Fibroblast of lung (primary cell): ENCODE results near the gene IVD. TPM values are rescaled to one million over a fixed set of nuclear protein-coding genes. Genes with fewer than 3 reads are reported as not detected.
A peak's percentile ranks its signal among the peaks of the same experiment; 100 is the strongest.

ENCODE experiments used
- DNase-seq, 2 donors: peaks; one replicate each; pipeline versions ENCODE4 v3.0.0 to v3.0.0-alpha.2; 2010; ENCODE audit warnings: low read depth in 2 of 2
- H2AFZ ChIP-seq: 2 replicates; pipeline ENCODE4 v1.5.1; 2012; ENCODE audit warnings: low read length, control low read depth, inconsistent platforms
- H3K27ac ChIP-seq: 2 replicates; pipeline ENCODE4 v1.5.1; 2011; ENCODE audit warnings: low read length, control low read depth; ENCODE audit not compliant: insufficient read depth
- H3K27me3 ChIP-seq: 2 replicates; pipeline ENCODE4 v1.5.1; 2011; ENCODE audit warnings: mild to moderate bottlenecking, low read length; ENCODE audit not compliant: control insufficient read depth, insufficient read depth
- H3K36me3 ChIP-seq: 2 replicates; pipeline ENCODE4 v1.5.1; 2011; ENCODE audit warnings: low read length; ENCODE audit not compliant: control insufficient read depth, insufficient read depth
- H3K4me1 ChIP-seq: 2 replicates; pipeline ENCODE4 v1.5.1; 2011; ENCODE audit warnings: low read length; ENCODE audit not compliant: control insufficient read depth, insufficient read depth; ENCODE audit errors: extremely low read depth
- H3K4me2 ChIP-seq: 2 replicates; pipeline ENCODE4 v1.5.1; 2011; ENCODE audit warnings: low read length, control low read depth; ENCODE audit not compliant: insufficient read depth; ENCODE audit errors: extremely low read depth
- H3K4me3 ChIP-seq, 4 experiments: fragments of 200-600 bp in 1 of 4; sonication (generic) in 1 of 4; replicated peaks in 1 of 4; 2 replicates each; pipeline ENCODE4 v1.5.1; 2011 to 2016; ENCODE audit warnings: low read length in 4 of 4, low read depth in 3 of 4, mild to moderate bottlenecking in 3 of 4, control low read depth in 2 of 4, inconsistent platforms in 1 of 4, mixed read lengths in 1 of 4; ENCODE audit not compliant: insufficient read depth in 1 of 4; ENCODE audit errors: control extremely low read depth in 1 of 4
- H3K79me2 ChIP-seq: 2 replicates; pipeline ENCODE4 v1.5.1; 2012; ENCODE audit warnings: mild to moderate bottlenecking, low read length, inconsistent platforms; ENCODE audit not compliant: control insufficient read depth, insufficient read depth
- H3K9ac ChIP-seq: 2 replicates; pipeline ENCODE4 v1.5.1; 2011; ENCODE audit warnings: mild to moderate bottlenecking, low read length, control low read depth; ENCODE audit not compliant: insufficient read depth
- H3K9me3 ChIP-seq: 2 replicates; pipeline ENCODE4 v1.5.1; 2012; ENCODE audit warnings: low read depth, low read length; ENCODE audit not compliant: control insufficient read depth, insufficient read depth
- H4K20me1 ChIP-seq: 2 replicates; pipeline ENCODE4 v1.5.1; 2011; ENCODE audit warnings: low read length; ENCODE audit not compliant: control insufficient read depth, insufficient read depth; ENCODE audit errors: extremely low read depth
- EZH2 ChIP-seq: IDR thresholded peaks from 2 replicates; pipeline ENCODE4 v1.5.1; 2012; ENCODE audit warnings: low read length, control low read depth, mild to moderate bottlenecking; ENCODE audit errors: missing control alignments
- polyA plus RNA-seq, 2 donors: library from polyadenylated mRNA; depleted of rRNA in 1 of 2; stranded (reverse) in 1 of 2; unstranded in 1 of 2; fragments of >200 nt; gene quantifications; 2 replicates each; pipeline ENCODE4 v1.2.1, GENCODE V29; 2011 to 2012; ENCODE audit warnings: missing spikeins in 1 of 2
- total RNA-seq: library from RNA; depleted of rRNA; stranded (reverse); fragments of >200 nt; gene quantifications from 2 replicates; pipeline ENCODE4 v1.2.1, GENCODE V29; 2014
- TF ChIP-seq, protein P1 (sequence below), 2 donors: IDR thresholded peaks in 1 of 2; conservative IDR thresholded peaks in 1 of 2; 1 replicate in 1 of 2; 2 replicates in 1 of 2; pipeline ENCODE4 v1.5.1; 2011 to 2012; ENCODE audit warnings: low read length in 2 of 2, control low read depth in 1 of 2, inconsistent platforms in 1 of 2, low read depth in 1 of 2, mild to moderate bottlenecking in 1 of 2

IVD gene
- total and polyA plus RNA-seq, 2 donors (not counting 1 experiment from before 2014, with no cell fraction given): 37.9 to 61.8 TPM

- H3K27ac ChIP-seq: no peak within 1 kb of the TSS
- no peaks in the 10 kb centered on the region for H3K36me3 ChIP-seq
- H2AFZ ChIP-seq: peak within 1 kb of the TSS; percentile 63
- no peak for TF ChIP-seq EZH2
- TF ChIP-seq, protein P1, sequence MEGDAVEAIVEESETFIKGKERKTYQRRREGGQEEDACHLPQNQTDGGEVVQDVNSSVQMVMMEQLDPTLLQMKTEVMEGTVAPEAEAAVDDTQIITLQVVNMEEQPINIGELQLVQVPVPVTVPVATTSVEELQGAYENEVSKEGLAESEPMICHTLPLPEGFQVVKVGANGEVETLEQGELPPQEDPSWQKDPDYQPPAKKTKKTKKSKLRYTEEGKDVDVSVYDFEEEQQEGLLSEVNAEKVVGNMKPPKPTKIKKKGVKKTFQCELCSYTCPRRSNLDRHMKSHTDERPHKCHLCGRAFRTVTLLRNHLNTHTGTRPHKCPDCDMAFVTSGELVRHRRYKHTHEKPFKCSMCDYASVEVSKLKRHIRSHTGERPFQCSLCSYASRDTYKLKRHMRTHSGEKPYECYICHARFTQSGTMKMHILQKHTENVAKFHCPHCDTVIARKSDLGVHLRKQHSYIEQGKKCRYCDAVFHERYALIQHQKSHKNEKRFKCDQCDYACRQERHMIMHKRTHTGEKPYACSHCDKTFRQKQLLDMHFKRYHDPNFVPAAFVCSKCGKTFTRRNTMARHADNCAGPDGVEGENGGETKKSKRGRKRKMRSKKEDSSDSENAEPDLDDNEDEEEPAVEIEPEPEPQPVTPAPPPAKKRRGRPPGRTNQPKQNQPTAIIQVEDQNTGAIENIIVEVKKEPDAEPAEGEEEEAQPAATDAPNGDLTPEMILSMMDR (conservative IDR thresholded peaks at IDR 0.05 in 1 of 2, IDR thresholded peaks at IDR 0.05 in 1 of 2; ENCODE audit: low read depth in 1 of 2, low read length in 2 of 2): no peak
- peak within 1 kb of the TSS; percentile 80 for H3K4me2 ChIP-seq
- no peaks in the 10 kb centered on the region for H3K9me3 ChIP-seq
- H3K9ac ChIP-seq: no peak within 1 kb of the TSS
- peak; percentile 62 to 67 for DNase-seq
- no peaks in the 10 kb centered on the region for H4K20me1 ChIP-seq
- H3K79me2 ChIP-seq: no peaks in the 10 kb centered on the region
- H3K4me1 ChIP-seq: peaks cover 3% of the 10 kb centered on the region
- peaks cover 38% of the 10 kb centered on the region for H3K27me3 ChIP-seq
- H3K4me3 ChIP-seq: peak within 1 kb of the TSS; percentile 35 to 56 (median 42)
Observed at GRCh38 chr15:40357723-40358470, 47.7 kb upstream of the IVD start, which contains the start of gene DISP2. TSS of gene DISP2 (plus strand) at chr15:40358219. CDS start at chr15:40358322, 103 bp downstream.

- H3K36me3 ChIP-seq: no peaks in the 10 kb centered on the region
- no peak overlapping the region for H3K27ac ChIP-seq
- peaks cover 33% of the 10 kb centered on the region for H3K27me3 ChIP-seq
- no peaks in the 10 kb centered on the region for H3K79me2 ChIP-seq
- peak; percentile 65 for TF ChIP-seq EZH2
- TF ChIP-seq, protein P1 (conservative IDR thresholded peaks at IDR 0.05 in 1 of 2, IDR thresholded peaks at IDR 0.05 in 1 of 2; ENCODE audit: low read depth in 1 of 2, low read length in 2 of 2): no peak
- H2AFZ ChIP-seq: no peak overlapping the region
- peaks cover 3% of the 10 kb centered on the region for H3K4me1 ChIP-seq
- H3K9me3 ChIP-seq: no peaks in the 10 kb centered on the region
- no peak overlapping the region for H3K9ac ChIP-seq
- H3K4me2 ChIP-seq: peak overlapping the region; percentile 67
- no peaks in the 10 kb centered on the region for H4K20me1 ChIP-seq
- peak overlapping the region; percentile 21 to 46 (median 24) for H3K4me3 ChIP-seq
- no peak for DNase-seq
Observed at GRCh38 chr15:40358471-40359353, 46.9 kb upstream of the IVD start.

DNA sequence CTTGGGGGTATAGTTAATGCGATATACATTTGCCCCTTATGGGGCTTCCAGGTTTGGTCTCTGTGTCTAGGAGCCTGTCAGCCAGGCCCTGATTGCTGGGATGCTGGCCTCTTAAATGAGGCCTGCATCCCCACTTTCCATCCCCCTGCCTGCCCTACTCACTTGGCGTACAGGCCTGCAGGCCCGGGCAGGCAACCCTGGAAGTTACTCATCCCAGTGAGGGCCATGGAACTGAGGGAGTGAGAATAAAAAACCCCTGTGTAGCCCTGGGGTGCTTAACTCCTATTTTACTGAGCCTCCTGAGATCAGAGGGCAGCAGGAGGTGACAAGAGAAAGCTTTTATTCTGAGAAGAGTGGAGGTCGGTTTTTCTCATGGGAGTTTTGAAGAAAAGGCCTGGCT lies 45.6 kb upstream of the IVD start:
- no peak overlapping the region for H2AFZ ChIP-seq
- peaks cover 3% of the 10 kb centered on the region for H3K4me1 ChIP-seq
- H4K20me1 ChIP-seq: no peaks in the 10 kb centered on the region
- H3K36me3 ChIP-seq: no peaks in the 10 kb centered on the region
- H3K4me2 ChIP-seq: no peak overlapping the region
- H3K9ac ChIP-seq: no peak overlapping the region
- DNase-seq: no peak
- H3K9me3 ChIP-seq: no peaks in the 10 kb centered on the region
- TF ChIP-seq, protein P1 (conservative IDR thresholded peaks at IDR 0.05 in 1 of 2, IDR thresholded peaks at IDR 0.05 in 1 of 2; ENCODE audit: low read depth in 1 of 2, low read length in 2 of 2): no peak
- TF ChIP-seq EZH2: no peak
- H3K27me3 ChIP-seq: peaks cover 28% of the 10 kb centered on the region
- H3K79me2 ChIP-seq: no peaks in the 10 kb centered on the region
- H3K4me3 ChIP-seq: no peak overlapping the region
- H3K27ac ChIP-seq: no peak overlapping the region
